GM21825 (cell line): Measurements from ENCODE around the gene UBE3B.

Experiments
- ATAC-seq: cut with Tn5 transposase; IDR thresholded peaks from one replicate; pipeline ENCODE4 v1.9.1; 2021; ENCODE audit warnings: mild to moderate bottlenecking, moderate library complexity; ENCODE audit not compliant: unreplicated experiment

The UBE3B gene

DNA sequence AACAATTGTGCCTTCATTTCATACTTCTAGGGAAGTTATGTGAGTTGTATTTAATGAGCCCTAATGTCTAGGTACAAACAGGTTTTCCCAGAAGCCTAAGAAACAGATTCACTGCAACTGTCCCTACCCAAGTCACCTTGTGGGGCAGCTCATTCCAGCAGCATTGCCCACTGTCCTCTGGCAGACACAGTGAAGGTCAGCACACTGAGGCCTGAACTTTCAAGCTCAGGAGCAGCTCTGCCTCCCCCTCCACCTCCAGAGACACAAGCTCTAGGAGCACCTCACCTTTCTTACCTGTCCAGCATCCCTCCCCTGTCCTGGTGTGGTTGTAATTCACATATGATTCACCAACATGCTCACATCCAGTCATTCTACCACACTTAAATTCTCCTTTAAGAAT lies 15.7 kb downstream of the UBE3B start:
- ATAC-seq = no peak

DNA sequence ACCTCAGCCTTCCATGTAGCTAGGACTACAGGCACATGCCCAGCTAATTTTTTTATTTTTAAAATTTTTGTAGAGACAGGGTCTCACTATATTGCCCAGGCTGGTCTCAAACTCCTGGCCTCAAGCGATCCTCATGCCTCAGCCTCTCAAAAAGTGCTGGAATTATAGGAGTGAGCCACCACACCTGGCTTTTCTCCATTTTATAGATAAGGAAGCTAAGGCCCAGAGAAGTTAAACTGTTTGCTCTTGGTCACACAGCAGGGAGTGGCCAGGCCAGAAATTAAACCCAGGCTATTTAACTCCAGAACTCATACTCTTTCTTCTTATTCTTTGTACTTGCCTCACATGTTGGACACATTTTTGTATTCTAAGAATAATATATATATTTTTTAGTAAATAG lies 16.5 kb downstream of the UBE3B start:
- no peak for ATAC-seq

DNA sequence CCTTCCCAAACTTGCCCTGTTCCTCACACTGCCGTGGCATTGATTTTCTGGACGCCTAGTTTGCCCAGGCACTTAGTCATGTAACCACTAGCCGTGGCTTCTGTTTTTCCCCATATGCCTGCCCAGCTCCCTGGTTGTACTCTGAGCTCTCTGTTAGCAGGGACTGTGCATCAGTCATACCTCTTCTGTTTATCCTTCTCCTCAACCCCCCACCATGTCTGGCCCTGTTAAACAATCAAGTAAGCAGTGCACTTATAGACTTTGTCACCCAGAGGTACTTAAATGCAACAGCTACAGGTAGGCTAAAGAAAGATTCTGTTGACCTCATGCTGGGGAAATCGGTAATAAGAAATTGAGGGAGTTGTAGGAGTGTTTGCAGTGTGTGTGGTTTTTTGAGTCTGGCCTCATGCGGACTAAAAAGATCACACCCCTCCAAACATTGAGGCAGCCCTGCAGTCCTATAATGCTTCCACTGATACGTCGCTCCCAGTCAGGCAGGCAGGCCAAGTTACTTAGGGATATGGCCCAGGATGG lies 17.0 kb downstream of the UBE3B start:
- ATAC-seq = no peak

DNA sequence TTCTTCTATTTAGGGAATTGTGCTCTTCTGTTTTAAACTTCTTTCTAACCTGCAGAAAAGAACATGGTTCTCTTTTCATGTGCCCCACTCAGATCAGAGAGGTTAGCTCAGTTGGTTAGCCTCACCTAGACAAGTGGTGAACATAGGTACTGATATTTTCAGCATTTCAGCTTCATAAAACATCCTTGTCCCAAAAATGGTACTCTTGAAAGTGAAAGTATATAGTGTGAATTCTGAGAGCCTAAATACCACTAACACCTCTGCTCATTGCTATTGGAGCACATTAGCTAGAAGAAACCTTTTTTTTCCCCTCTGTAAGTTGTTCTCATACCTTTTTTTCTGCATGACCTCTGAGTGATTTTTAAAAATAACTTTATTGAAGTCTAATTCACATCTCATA lies 17.6 kb downstream of the UBE3B start:
- no peak for ATAC-seq

DNA sequence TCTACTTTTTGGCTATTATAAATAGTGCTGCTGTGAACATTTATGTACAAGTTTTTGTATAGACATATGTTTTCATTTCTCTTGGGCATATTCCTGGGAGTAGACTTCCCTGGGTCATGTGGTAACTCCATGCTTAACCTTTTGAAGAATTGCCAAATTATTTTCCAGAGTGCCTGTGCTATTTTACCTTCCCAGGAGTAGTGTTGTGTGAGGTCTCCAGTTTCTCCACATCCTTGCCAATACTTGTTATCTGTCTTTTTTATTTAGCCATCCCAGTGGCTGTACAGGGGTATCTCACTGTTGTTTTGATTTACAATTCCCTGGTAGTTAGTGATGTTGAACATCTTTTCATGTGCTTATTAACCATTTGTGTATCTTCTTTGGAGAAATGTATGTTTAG lies 18.9 kb downstream of the UBE3B start:
- no peak for ATAC-seq

DNA sequence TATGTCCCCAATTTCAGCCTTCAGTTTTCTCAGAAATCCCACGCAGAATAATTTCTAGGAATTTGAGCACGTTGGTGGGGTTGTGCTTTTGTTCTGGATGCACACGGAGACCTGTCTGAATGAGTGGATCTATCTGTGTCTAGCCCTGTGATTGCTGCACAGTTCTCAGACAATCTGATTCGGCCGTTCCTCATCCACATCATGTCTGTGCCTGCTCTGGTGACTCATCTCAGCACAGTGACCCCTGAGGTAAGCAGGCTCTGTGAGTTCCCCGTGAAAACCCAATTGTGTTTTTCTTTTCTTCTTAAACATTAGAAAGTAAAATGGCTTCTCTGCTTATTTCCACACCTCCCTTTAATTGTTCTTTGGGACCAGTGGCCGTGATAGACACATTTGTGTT lies 20.2 kb downstream of the UBE3B start:
- ATAC-seq = no peak

DNA sequence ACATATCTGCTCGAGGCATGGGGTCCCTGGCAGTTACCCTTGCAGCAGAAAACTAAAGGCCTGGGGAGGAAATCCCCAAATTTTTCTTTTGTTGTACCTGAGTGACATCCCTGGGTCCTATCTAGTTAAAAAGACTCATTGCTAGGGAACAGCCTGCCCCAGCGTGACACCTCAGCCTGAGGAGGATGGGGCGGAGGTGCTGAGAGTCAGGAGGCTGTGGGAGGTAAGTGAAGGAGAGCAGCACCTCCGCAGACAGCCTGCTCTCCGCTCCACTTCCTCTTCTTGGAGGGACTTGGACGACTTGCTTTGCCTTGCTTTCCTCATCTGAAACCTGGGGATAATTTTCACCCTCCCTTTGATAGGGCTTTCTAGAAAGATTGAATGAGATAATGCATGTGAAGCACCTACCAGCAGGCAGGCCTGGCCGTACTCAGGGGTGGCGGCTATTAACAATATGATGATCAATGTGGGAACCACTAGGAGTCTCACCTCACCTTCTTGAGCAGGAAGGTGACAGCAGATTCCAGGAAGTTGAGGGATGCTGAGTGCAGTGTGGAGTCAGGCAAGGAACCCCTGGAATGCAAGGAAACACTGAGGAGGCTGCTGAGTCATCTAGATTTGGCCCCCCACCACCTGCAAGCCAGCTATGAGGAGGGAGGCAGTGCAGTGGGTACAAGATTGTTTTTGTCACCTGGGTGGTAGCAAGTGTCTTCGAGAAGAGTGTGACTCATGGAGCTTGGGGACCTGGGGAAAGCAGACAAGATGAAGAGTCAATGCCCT lies 23.2 kb downstream of the UBE3B start:
- ATAC-seq = no peak

DNA sequence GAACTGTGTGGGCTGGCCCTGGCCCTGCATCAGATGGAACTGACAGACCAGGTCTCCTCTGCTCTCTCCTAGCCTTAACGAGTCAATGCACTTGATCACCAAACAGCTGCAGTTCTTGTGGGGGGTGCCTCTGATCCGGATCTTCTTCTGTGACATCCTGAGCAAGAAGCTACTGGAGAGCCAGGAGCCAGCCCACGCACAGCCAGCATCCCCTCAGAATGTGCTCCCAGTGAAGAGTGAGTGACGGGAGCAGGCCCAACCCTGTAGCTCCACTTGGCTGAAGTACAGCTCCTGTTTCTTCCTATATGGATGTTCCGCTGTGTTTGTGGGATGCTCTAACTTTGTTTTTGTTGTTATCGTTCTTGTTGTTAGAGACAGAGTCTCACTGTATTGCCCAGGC lies 23.9 kb downstream of the UBE3B start:
- no peak for ATAC-seq

DNA sequence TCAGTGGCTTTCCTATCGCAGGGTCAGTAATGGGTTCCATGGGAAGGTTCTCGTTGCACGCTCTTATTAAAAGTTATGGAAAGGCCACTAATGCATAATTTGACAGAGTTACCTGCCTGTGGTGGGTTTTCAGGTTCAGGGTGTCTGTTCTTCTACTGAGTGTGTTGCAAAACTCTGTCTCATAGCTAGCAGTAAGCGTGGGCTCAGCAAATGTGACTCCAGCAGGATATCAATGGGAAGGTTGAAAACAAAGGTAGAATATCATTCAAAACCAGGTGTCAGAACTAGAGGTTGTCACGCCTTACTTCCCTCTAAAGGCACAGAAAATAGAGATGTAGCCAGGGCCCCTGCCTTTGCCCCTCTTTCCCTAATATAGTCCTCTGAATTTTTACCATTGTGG lies 24.9 kb downstream of the UBE3B start:
- no peak for ATAC-seq

DNA sequence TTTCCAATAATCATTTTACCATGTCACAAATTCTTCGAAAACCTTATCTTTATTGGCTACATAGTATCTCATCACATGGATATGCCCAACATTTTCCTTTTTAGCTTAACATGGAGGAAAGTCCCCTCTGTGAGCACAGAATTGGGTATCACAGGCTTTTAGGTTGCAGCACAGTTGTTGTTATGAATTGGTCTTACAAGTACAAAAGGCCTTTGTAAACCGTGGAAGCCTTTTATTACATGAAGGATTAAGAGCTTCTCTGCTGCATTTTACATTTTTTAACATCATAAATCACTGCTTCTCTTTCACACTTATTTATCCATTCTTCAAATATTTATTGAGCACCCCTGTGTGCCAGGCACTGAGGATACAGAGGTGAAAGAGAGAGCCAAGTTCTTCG lies 26.2 kb downstream of the UBE3B start:
- ATAC-seq = no peak

DNA sequence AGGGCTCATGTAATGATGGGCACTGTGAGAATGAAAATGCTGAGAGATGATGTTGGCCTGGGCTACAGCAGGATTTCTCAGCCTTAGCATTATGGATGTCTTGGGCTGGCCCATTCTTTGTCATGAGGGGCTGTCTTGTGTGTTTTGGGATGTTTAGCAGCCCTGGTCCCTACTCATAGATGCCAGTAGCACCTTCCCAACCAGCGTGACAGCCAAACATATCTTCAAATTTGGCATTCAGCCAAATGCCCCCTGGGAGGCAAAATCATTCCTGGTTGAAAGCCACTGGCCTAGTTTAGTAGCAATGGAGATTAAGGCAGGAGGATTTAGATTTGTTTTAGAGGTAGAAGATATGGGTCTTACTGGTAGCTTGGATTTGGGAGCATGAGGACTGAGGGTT lies 26.6 kb downstream of the UBE3B start:
- no peak for ATAC-seq

DNA sequence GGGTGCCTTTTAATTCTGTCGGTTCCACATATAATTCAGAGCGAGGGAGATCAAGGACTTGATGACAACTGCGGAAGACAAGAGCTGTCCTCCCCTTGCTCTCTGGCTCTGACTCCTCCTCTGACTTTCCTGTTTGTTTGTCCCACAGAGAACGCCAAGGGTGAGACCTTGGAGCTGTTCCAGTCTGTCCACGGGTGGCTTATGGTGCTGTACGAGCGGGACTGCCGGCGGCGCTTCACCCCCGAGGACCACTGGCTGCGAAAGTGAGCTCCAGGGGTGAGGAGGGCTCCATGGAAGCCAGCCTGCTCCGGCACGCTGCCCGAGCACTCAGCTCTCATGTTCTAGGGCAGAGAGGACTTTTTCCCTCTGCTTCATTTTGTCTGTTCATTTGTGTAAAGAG lies 32.8 kb downstream of the UBE3B start:
- ATAC-seq = no peak

DNA sequence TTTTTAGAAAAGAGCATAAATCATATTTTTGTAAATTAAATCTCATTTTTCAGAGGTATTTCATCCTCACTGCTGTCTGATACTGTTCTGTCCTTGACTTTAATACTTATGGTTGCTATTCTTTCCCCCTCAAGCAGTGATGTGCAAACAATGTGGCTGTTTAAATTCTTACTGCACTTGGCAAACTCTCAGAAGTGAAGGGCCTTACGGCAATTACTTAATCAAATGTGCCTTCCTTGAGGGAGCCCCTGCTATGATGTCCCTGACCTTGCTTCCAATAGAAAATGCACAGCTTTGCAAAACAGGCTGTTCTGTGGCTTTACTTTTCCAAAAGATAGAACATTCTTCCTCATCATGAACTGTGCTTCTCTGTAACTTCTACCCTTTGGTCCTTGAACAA lies 35.2 kb downstream of the UBE3B start:
- no peak for ATAC-seq

DNA sequence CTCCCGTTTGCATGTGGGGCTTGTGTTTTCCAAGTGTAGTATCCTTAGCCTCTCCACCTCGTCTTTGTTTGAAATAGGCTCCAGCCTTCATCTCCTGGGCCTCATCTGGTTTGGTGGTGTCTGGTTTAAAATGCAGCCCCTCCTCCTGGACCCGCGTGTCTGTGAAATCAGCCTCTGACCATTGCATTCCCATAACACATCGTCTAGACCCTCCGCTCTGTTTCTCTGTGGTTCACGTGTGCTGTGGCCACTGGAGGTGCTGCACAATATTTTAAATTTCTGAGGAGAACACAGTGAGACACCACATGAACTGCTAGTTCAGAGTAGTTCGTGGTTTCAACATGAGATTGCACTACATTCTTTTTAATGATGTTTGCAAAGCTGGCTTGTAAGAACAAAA lies 35.6 kb downstream of the UBE3B start:
- no peak for ATAC-seq

DNA sequence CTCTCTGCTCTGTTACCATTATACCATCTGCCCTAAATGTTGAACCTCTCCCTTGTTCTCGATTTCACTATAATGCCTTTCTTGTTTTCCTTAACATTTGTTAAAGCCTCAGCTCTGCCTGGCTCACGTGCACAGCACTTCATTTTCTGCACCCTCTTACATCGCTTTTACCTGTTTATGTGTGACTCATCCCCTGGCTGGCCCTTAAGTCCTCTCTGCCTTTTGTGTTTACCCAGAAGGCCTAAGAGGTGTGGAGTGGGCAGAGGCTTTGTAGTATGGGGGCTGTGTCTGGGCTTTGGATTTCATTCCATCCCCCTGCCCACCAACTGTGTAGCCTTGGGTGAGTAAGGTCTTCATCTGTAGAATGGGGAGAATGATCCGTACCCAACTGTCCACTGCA lies 36.5 kb downstream of the UBE3B start:
- ATAC-seq = no peak

DNA sequence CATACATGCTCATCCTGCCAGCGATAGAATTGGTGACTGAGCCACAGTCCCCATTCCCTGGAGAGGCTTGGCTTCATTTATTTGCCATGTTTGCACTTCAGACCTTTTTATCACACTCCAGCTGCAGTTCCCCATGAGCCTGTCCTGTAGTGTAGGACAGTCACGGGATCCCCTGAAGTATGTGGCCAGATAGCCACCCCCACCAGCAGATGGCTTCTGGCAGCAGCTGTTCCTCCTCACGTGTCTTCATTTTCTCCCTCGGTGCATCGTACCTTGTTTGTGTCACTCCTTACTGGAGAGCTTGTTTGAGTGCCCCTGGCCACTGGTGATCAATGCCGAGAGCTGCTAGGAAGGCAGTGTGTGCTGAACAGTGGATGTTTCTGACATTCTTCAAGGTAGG lies 40.2 kb downstream of the UBE3B start:
- ATAC-seq = no peak

DNA sequence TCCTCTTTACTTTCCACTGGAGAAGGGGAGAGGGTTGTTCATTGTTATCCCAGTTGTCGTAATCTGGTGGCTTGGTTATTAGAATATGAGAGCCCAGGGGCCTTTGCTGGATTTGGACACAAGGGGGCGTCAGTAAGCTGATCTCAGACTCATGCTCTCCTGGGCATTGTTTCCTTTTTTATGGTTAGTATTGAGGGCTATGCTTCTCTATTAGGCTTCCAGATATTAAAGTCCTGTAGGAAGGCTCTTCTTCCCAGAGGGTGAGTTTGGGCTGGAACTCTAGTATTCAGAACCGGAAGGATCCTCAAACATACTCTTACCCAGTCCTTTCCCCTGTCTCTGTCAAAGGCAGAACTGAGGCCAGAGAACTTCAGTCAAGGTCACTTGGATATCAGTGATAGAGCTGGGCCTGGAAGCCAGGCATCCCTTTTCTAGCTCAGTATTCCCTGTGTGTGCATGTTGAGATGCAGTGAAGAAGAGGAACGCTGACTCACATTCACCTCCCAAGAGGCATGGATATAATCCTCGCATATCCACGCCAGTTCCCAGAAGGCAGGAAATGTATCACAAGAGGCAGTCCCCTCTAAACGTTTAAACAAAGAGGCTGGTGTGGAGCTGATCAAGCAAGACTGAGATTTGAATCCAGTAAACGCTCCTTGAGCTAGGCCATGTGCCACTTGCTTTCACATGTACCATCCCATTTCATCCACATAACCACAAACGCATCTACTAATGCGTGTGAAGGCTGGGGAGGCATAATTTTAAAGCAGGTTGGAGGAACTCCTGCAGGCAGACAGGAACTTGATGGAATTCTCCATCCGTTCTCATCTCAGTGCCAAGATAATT lies 41.6 kb downstream of the UBE3B start:
- ATAC-seq = no peak

DNA sequence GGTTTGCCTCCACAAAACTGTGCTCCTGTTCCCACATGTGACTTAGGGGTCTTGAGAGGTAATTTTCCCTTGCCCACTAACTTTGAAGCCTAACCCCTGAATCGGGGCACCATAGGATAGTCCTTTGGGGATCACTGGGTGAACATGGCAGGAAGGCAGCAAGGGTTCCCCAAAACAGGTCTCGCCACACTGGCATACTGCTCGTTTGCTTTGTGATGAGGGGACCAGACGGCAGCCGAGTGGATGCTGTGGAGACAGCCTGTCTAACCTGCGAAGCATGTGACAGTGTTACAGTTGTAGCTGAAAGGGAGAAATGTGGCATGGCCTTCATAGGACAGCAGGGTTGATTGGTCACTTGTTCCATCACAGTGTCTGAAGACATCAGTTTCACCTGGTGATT lies 42.4 kb downstream of the UBE3B start:
- ATAC-seq = no peak

DNA sequence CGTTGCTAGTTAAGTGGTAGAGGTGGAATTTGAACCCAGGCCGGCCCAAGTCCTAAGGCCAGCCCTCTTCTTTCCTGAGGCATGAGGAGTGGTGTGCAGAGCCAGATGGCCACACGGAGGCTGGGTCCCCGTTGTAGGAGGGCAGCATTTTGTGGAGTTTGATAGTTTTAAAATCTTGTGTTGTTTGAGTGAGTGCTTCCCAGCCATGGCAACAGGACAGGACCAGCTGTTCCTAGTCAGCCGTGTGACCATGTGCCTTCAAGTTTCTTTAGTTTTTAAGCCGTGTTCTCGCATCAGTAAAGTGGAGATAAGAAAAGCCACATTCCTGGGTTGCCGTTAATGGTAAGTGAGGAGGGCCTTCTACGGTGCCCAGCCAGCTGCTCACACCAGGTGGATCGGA lies 44.4 kb downstream of the UBE3B start:
- no peak for ATAC-seq

DNA sequence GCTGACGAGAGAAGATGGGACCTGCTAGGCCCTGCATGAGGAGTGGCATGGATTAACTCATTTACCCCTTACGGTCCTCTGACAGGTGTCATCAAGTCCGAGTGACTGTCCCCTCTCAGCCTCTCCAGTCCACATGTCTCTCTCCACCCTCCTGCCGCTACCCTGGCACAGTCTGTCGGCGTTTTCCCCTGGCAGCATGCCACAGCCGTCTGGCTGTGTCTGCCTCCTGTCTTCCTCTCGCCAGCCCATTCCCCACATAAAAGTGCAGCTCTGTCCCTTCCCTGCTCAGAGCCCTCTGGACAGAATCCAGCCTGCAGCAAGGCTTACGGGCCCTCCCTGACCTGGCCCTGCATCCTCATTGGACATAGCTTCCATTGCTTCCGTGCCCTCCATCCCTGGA lies 45.6 kb downstream of the UBE3B start:
- ATAC-seq = no peak

DNA sequence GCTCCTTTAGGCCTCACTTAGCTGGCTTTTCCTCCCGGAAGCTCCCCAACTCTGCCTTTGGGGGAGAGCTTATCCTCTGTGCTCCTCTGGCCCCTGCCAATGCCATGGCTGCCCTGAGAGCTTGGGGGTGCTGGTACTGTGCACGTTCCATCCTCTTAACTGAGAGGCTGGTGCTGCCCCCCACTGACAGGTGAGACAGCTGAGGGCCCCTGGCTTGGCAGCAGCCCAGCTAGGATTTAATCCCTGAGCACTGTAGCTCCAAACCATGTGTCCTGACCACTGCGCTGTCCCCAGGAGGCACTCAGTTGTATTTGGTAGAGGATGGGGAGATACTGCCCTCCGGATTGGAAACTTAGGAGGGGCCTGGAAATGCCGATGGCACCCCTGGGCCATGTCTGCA lies 46.1 kb downstream of the UBE3B start:
- no peak for ATAC-seq
